Uterus (tissue), 4 donors: ENCODE data around the gene VPS33A. TPM values are rescaled to one million over a fixed set of nuclear protein-coding genes. Genes with fewer than 3 reads are reported as not detected.

Experiments used
- DNase-seq, 2 donors: peaks; one replicate each; pipeline ENCODE4 v3.0.0-alpha.2; 2019 to 2020
- H3K27ac ChIP-seq, 2 donors: fragments of 200-600 bp; sonication (generic); 1 replicate in 1 of 2; 2 replicates in 1 of 2; pipeline ENCODE4 v1.5.1; 2016 to 2018
- H3K27me3 ChIP-seq, 2 donors: fragments of 200-600 bp; sonication (generic); one replicate each; pipeline ENCODE4 v1.5.1; 2018 to 2019; ENCODE audit warnings: control low read depth in 1 of 2
- H3K36me3 ChIP-seq, 2 donors: fragments of 200-600 bp; sonication (generic); one replicate each; pipeline ENCODE4 v1.5.1; 2019; ENCODE audit warnings: control low read depth in 1 of 2
- H3K4me1 ChIP-seq, 2 donors: fragments of 200-600 bp; sonication (generic); one replicate each; pipeline ENCODE4 v1.5.1; 2018 to 2019; ENCODE audit warnings: control low read depth in 1 of 2
- H3K4me3 ChIP-seq, 2 donors: fragments of 200-600 bp; sonication (generic); 1 replicate in 1 of 2; 2 replicates in 1 of 2; pipeline ENCODE4 v1.5.1; 2018 to 2019; ENCODE audit warnings: mild to moderate bottlenecking in 1 of 2
- H3K9me3 ChIP-seq, 2 donors: fragments of 200-600 bp; sonication (generic); one replicate each; pipeline ENCODE4 v1.5.1; 2019; ENCODE audit warnings: control low read depth in 1 of 2
- POLR2A ChIP-seq, 2 donors: fragments of 450-650 bp; IDR thresholded peaks; one replicate each; pipeline ENCODE4 v1.6.1; 2016; ENCODE audit warnings: antibody characterized with exemption in 2 of 2, mild to moderate bottlenecking in 1 of 2, moderate library complexity in 1 of 2
- intact Hi-C: fragments of 100-400 bp; cut with DNase I; formaldehyde crosslinking; loops from one replicate; pipeline ENCODE4 v1.15.1; 2023; ENCODE audit warnings: low total_unique reads
- total RNA-seq, 4 donors: library from RNA; depleted of rRNA in 3 of 4; stranded (reverse); fragments of >200 nt in 3 of 4; gene quantifications; one replicate each; pipeline versions ENCODE4 v1.1.0 to v1.2.4, GENCODE V29; 2014 to 2023
- TF ChIP-seq, protein P1 (sequence below), 4 experiments: fragments of 200-600 bp in 2 of 4; fragments of 450-650 bp in 2 of 4; sonication (generic) in 2 of 4; IDR thresholded peaks; one replicate each; pipeline ENCODE4 v1.5.1; 2016 to 2019; ENCODE audit warnings: antibody characterized with exemption in 4 of 4, mild to moderate bottlenecking in 2 of 4, moderate library complexity in 1 of 4
- donor health status: DM: yes; HTN: yes; CAD: no.

Gene VPS33A
- total RNA-seq, 4 donors from 2014 or later = 3.3 to 20.8 (median 12.9) TPM

DNA sequence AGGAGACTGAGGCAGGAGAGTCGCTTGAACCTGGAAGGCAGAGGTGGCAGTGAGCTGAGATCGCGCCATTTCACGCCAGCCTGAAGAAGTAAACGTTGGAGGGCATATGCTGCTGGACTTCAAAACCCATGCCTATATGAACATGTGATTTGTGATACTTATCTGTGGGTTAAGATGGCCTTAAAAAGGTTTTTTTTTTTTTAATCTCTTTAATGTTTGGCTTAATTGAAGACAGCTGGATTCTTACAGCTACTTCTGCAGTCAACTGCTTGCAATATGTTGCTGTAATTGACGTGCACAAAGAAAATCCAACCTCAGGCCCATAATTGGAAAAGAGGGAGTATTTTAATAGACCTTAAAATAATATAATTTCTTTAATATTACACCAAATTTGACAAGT is 64.3 kb downstream of the VPS33A start:
- Histone ChIP-seq H3K27me3 (peaks cover 15 to 24% of the 10 kb centered on the region in 2 donors), H3K9me3 (no peaks in the 10 kb centered on the region), H3K36me3 (no peaks in the 10 kb centered on the region), H3K4me3 (no peak overlapping the region), H3K4me1 (peaks cover 0 to 12% of the 10 kb centered on the region in 2 donors), H3K27ac (no peak overlapping the region)
- no peak for DNase-seq
- intact Hi-C loops = no loop called here
- no peak for TF ChIP-seq POLR2A (IDR thresholded peaks at IDR 0.05)

DNA sequence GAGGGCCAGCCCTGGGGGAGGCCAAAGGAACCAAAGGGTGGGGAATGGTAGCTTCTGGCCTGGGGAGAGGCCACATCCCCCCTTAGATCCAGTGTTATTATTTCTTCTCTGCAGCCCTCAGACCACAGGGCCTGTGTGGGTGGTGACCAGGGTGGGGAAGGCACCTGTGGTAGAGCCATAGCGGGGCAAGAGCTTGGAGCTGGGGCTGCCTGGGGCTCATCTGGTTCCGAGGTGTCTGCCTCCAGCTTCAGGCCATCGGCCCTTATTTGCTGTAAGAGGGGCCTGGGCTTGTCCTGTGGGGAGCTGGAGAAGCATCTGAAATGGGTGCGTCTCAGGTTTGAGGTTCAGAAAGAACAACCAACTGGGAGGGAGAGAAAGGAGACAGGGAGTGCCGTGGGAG is 64.9 kb downstream of the VPS33A start:
- no peak for DNase-seq
- peaks cover 0 to 12% of the 10 kb centered on the region in 2 donors for H3K4me1 ChIP-seq
- intact Hi-C loops = no loop called here
- H3K27me3 ChIP-seq = peaks cover 15 to 24% of the 10 kb centered on the region in 2 donors
- TF ChIP-seq, protein P1, sequence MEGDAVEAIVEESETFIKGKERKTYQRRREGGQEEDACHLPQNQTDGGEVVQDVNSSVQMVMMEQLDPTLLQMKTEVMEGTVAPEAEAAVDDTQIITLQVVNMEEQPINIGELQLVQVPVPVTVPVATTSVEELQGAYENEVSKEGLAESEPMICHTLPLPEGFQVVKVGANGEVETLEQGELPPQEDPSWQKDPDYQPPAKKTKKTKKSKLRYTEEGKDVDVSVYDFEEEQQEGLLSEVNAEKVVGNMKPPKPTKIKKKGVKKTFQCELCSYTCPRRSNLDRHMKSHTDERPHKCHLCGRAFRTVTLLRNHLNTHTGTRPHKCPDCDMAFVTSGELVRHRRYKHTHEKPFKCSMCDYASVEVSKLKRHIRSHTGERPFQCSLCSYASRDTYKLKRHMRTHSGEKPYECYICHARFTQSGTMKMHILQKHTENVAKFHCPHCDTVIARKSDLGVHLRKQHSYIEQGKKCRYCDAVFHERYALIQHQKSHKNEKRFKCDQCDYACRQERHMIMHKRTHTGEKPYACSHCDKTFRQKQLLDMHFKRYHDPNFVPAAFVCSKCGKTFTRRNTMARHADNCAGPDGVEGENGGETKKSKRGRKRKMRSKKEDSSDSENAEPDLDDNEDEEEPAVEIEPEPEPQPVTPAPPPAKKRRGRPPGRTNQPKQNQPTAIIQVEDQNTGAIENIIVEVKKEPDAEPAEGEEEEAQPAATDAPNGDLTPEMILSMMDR (IDR thresholded peaks at IDR 0.05) = no peak
- no peak for TF ChIP-seq POLR2A (IDR thresholded peaks at IDR 0.05)
- no peak overlapping the region for H3K4me3 ChIP-seq
- no peaks in the 10 kb centered on the region for H3K9me3 ChIP-seq
- no peaks in the 10 kb centered on the region for H3K36me3 ChIP-seq
- H3K27ac ChIP-seq = no peak overlapping the region

DNA sequence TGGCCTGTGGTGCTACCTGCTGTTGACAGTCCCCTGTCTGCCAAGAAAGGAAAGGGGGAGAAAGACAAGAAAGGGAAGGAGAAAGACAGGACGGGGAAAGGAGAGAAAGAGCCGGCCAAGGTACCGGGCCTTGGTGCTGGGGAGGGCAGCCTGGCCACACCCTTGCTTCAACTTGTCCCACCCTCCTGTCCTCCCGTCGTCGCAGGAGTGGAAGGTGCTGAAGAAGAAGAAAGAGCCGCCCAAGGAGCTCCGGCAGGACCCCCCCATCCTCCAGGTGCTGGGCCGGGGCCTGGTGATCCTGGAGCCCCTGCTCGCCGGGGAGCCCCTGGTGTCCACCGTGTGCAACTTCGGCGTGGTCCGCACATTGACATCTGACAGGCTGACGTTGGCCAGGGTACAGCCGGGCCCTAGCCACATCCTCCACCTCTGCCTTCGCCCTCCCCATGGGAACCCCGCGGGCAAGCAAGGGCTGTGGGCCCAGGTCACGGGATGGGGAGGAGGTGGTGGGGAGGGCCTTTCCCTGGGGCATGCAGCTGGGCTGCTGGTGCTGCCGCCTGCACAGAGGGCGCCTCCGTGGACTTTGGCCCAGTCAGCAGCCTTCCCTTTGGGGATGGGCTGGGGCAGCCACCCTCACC is 65.6 kb downstream of the VPS33A start:
- Histone ChIP-seq H3K27ac (no peak overlapping the region), H3K4me3 (no peak overlapping the region), H3K36me3 (no peaks in the 10 kb centered on the region), H3K4me1 (peaks cover 0 to 12% of the 10 kb centered on the region in 2 donors), H3K9me3 (no peaks in the 10 kb centered on the region), H3K27me3 (peaks cover 15 to 24% of the 10 kb centered on the region in 2 donors)
- DNase-seq = no peak
- TF ChIP-seq, protein P1 (IDR thresholded peaks at IDR 0.05) = no peak
- TF ChIP-seq POLR2A (IDR thresholded peaks at IDR 0.05) = no peak
- intact Hi-C loops = no loop called here

DNA sequence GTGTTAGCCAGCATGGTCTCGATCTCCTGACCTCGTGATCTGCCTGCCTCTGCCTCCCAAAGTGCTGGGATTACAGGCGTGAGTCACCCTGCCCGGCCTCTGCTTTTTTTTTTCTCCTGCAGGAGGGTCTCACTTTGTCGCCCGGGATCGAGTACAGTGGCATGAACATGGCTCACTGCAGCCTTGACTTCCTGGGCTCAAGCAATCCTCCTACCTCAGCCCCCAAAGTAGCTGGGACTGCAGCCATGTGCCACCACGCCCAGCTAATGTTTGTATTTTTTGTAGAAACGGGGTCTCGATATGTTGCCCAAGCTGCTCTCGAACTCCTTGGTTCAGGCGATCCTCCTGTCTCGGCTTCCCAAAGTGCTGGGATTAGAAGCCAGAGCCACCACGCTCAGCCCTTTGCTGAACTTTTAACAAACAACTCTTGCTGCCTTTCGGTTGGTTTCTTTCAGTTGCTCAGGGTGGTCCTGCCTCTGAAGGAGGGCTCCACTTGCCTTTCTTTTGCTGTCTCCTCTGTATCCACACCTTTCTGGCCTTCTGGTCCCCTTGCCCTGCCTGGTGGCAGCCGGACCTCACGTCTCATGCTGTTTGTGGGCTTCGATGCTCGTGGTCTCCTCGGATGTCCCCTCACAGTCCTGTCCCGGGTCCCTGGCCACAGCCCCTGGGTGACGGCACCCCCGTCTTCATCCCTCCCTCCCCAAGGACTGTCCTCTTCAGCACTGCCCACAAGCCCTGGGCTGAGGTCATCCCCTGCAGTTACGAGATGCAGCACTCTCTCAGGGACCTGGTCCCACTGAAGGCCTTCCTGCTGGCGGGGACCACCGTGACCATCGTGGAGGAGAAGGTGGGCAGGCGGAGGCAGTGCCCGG is 66.6 kb downstream of the VPS33A start:
- TF ChIP-seq POLR2A (IDR thresholded peaks at IDR 0.05) = no peak
- TF ChIP-seq, protein P1 (IDR thresholded peaks at IDR 0.05) = no peak
- no peaks in the 10 kb centered on the region for H3K9me3 ChIP-seq
- H3K27ac ChIP-seq = no peak overlapping the region
- H3K36me3 ChIP-seq = no peaks in the 10 kb centered on the region
- DNase-seq = no peak
- H3K4me1 ChIP-seq = peaks cover 0 to 12% of the 10 kb centered on the region in 2 donors
- no peak overlapping the region for H3K4me3 ChIP-seq
- peaks cover 11 to 22% of the 10 kb centered on the region in 2 donors for H3K27me3 ChIP-seq
- intact Hi-C loops = no loop called here

DNA sequence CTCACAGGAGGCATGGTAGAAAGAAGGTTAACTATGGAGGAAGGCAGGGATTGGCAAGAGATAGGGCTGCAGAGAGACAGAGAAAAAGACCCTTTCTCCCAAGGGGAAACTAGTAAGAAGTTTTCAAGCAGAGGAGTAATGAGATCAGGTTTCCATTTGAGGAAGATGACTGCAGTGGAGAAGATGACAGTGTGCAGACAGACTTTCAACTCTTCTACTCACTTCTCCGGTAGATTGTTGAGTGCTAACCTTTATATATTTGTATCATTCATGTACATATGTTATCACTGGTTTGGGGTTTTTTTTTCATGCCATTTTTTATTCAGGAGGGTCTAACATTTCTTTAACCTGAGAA is 68.7 kb downstream of the VPS33A start:
- Histone ChIP-seq H3K36me3 (no peaks in the 10 kb centered on the region), H3K9me3 (no peaks in the 10 kb centered on the region), H3K27me3 (peaks cover 7 to 8% of the 10 kb centered on the region in 2 donors), H3K4me1 (no peaks in the 10 kb centered on the region), H3K27ac (no peak overlapping the region), H3K4me3 (no peak overlapping the region)
- no peak for DNase-seq
- TF ChIP-seq, protein P1 (IDR thresholded peaks at IDR 0.05) = no peak
- no peak for TF ChIP-seq POLR2A (IDR thresholded peaks at IDR 0.05)
- intact Hi-C loops = no loop called here
